LNCaP clone FGC (cell line): ENCODE results near the gene TRPC4AP.

Source experiments
- DNase-seq: peaks from one replicate; pipeline ENCODE4 v3.0.0-alpha.2; 2011; ENCODE audit warnings: low read depth
- H3K4me3 ChIP-seq: 2 replicates; pipeline ENCODE4 v1.5.1; 2011; ENCODE audit warnings: mild to moderate bottlenecking, low read depth, low read length, control low read depth
- CTCF ChIP-seq: IDR thresholded peaks from 2 replicates; pipeline ENCODE4 v1.5.1; 2012; ENCODE audit warnings: mild to moderate bottlenecking; ENCODE audit not compliant: control insufficient read depth, insufficient read depth; ENCODE audit errors: extremely low read depth

The TRPC4AP gene

DNA sequence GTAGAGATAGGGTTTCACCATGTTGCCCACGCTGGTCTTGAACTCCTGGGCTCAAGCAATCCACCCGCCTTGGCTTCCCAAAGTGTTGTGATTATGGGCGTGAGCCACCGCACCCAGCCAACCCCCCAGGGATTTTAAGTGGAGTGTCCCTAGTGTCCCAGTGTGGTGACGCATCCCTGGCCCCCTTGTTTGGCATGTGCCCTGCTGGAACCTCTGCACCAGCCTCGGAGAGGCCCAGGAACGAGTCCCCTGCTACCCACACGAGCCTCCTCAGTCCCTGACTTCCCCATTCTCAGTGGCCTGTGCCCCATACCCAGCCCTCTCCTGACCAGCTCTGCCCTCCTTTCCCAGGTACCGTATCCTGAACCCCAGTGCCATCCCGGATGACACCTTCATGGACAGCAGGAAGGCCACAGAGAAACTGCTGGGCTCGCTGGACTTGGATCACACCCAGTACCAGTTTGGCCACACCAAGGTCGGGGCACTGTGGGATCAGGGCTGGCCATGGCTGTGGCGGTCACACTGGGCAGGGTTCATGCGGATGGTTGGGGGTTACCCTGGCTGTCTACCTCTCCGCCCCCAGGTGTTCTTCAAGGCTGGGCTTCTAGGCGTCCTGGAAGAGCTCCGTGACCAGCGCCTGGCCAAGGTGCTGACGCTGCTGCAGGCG lies 99.7 kb downstream of the TRPC4AP start:
- TF ChIP-seq CTCF, result no peak
- H3K4me3 ChIP-seq, result no peak overlapping the region
- DNase-seq, result no peak

GRCh38 chr20:34990661-34991214 lies 101.9 kb downstream of the TRPC4AP start:
- TF ChIP-seq CTCF, result no peak
- no peak for DNase-seq
- H3K4me3 ChIP-seq, result no peak overlapping the region

DNA sequence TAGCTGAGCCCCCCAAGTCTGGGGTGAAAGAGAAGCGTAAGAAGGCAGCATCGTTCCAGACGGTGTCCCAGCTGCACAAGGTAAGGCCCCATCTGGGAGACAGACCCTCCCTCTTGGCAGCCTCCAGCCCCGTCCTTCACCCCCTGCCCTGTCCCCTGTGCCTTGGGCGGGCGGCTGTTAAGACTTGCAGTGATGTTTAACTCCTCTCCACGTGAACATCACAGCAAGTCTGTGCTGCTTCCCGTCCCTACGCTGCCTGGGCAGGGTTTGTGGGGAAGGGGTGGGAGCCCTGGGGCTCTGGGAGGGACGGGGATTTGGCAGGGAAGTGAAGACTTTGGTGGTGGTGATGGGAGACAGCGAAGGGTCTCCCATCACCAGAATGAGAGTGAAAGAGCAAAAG lies 102.4 kb downstream of the TRPC4AP start:
- no peak for TF ChIP-seq CTCF
- no peak overlapping the region for H3K4me3 ChIP-seq
- no peak for DNase-seq

DNA sequence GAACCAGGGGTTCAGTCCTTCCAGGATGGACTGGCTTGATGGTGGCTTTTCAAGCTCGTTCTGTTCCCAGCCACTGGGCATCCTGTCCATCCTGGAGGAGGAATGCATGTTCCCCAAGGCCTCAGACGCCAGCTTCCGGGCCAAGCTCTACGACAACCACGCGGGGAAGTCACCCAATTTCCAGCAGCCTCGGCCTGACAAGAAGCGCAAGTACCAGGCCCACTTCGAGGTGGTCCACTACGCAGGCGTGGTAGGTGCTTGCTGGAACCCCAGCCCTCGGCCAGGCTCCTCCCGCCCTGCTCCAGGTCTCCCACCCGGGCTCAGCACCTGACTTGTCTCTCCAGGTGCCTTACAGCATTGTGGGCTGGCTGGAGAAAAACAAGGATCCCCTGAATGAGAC lies 102.9 kb downstream of the TRPC4AP start:
- TF ChIP-seq CTCF, result no peak

DNA sequence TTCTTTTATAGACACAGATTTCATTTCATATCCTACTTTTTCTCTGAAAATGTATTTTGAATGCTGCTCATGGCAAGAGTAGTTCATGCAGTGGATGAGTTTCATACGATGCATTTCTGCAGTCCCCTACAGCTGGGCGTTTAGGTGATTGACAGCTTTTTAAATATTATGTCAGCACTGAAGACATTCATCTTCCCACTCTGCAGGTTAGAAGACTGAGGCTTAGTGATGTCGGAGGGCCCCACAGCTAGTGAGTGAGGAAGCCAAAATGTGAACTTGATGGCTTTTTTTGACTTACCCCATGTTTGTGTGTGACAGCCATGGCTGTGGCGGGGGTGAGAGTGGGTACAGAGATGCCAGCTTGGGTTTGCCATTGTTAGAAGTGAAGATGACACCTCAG lies 103.5 kb downstream of the TRPC4AP start:
- no peak for DNase-seq
- H3K4me3 ChIP-seq, result no peak overlapping the region
- TF ChIP-seq CTCF, result no peak

More for the DNA sequence above, 102.9 kb downstream of the TRPC4AP start:
- no peak overlapping the region for H3K4me3 ChIP-seq
- no peak for DNase-seq

DNA sequence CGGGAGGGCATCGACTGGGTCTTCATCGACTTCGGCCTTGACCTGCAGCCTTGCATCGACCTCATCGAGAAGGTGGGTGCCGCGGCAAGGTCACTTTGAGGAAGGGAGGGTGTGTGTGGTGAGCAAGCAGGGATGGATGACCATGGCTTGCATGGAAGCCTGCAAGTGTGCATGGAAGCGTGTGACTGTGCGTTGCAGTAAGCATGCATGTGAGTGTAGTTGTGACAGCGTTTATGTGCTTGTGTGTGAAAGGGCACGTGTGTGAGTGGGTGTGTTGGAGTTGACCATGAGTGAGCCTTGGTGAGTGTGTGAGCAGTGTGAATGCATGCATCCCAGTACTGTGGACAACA lies 104.4 kb downstream of the TRPC4AP start:
- TF ChIP-seq CTCF, result no peak
- no peak overlapping the region for H3K4me3 ChIP-seq
- no peak for DNase-seq
